Motor neuron (in vitro differentiated cells): Measurements from ENCODE around the gene LIN28A. TPM values are rescaled to one million over a fixed set of nuclear protein-coding genes. Genes with fewer than 3 reads are reported as not detected.

Source experiments
- ATAC-seq, 8 experiments: fragments of 200-7000 bp; cut with Tn5 transposase; replicated peaks in 6 of 8; 2 replicates each; pipeline ENCODE4 v1.8.0; 2021; ENCODE audit warnings: mild to moderate bottlenecking in 8 of 8, moderate library complexity in 8 of 8
- H3K27ac ChIP-seq, 2 donors: fragments of 250-450 bp; sonication (Bioruptor Pico); 2 replicates each; pipeline ENCODE4 v1.9.0; 2021; ENCODE audit warnings: antibody characterized with exemption in 2 of 2, mild to moderate bottlenecking in 2 of 2, moderate library complexity in 1 of 2
- H3K4me1 ChIP-seq, 2 donors: fragments of 250-450 bp; sonication (Bioruptor Pico); replicated peaks in 1 of 2; 2 replicates each; pipeline ENCODE4 v1.6.1; 2021; ENCODE audit warnings: antibody characterized with exemption in 2 of 2, mild to moderate bottlenecking in 2 of 2, moderate library complexity in 1 of 2
- H3K4me3 ChIP-seq, 5 donors: fragments of 250-450 bp; sonication (Bioruptor Pico); 2 replicates each; pipeline ENCODE4 v1.9.0; 2021; ENCODE audit warnings: antibody characterized with exemption in 5 of 5, mild to moderate bottlenecking in 5 of 5, moderate library complexity in 4 of 5
- WGBS, 10 experiments: fragments of 450-650 bp; shearing (Covaris generic); methylation state at CpG; one replicate each; pipeline ENCODE4 v1.0.0; 2022; 5-methylcytosine and 5-hydroxymethylcytosine counted together
- in situ Hi-C, 9 experiments: fragments of 400-800 bp; cut with MboI; loops; one replicate each; pipeline ENCODE4 v1.15.0; 2021; ENCODE audit warnings: low sequenced_read_pairs in 9 of 9, low pct_unique_long_range_greater_than_20kb in 2 of 9; ENCODE audit not compliant: unreplicated experiment in 9 of 9
- total RNA-seq, 8 experiments: library from RNA; unstranded; fragments of 300-600 nt; gene quantifications; 2 replicates each; pipeline versions ENCODE4 v1.2.3 to v1.2.4, GENCODE V29; 2022

The LIN28A gene
- total RNA-seq, 8 experiments from 2014 or later, result 0.14 to 66.0 (median 2.9) TPM

DNA sequence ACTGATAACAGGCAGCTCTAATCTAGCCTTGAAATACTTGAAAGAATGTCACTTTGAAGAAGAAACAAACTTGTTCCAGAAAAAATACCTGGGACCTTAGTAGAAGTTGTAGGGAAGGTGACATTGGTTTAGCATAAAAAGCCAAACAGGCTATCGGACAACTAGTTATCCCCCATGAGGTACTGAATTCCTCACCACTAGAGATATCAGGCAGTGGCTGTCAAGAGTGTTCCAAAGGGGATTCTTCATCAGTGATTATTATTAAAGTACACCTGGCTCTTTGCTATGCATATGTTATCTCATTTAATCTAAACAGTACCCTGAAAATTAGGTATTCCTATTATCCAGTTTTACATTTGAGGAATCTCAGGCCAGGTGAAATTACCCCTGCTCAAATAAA, 48.5 kb downstream of the LIN28A start:
- no peak for ATAC-seq

DNA sequence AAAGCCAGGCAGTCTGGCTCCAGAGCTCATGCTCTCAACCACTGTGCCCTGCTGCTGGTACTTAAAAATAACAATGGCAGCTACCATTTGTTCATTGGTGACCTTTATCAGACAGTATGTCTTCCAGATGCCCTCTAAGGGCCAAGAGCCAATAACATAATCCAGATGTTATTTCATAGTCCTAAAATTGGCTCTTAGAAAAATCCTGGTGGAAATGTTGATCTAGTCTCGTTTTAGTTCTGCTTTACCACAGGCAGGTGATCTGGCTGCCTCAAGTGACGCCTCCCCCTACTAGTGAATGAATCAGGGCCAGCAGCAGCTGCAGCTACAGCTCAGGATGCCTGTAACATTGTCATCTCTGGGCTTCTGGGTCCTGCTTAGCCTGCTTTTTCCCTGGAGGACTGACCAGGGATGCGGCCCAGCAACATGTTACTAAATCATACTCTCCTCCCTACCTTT, 49.0 kb downstream of the LIN28A start:
- Histone ChIP-seq H3K4me3 (no peak overlapping the region), H3K4me1 (no peaks in the 10 kb centered on the region), H3K27ac (no peak overlapping the region)
- in situ Hi-C loops, result no loop called here
- WGBS, 10 experiments, result 92 to 100% (median 100%) methylated on average over 1 to 3 of the region's 3 CpGs; no CpG with 5 or more reads in 5 of the 10 experiments
- ATAC-seq, result no peak

More for the DNA sequence above, 48.5 kb downstream of the LIN28A start:
- Histone ChIP-seq H3K4me1 (no peaks in the 10 kb centered on the region), H3K27ac (no peak overlapping the region), H3K4me3 (no peak overlapping the region)
- in situ Hi-C loops, result no loop called here
- 88 to 100% (median 100%) methylated on average over 1 of the region's 1 CpG; no CpG with 5 or more reads in 4 of the 10 experiments for WGBS, 10 experiments

DNA sequence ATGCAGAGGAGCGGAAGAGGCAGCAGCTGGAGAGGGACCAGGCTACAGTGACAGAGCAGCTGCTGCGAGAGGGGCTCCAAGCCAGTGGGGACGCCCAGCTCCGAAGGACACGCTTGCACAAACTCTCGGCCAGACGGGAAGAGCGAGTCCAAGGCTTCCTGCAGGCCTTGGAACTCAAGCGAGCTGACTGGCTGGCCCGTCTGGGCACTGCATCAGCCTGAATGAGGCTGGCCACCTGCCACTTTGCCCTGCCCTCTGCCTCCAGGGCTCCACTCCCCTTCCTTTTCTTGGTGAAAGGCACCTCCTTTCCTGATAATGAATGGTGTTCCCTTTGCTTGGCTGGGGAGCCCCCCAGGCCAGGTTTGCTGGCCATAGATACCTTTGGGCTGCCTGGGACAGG, 58.3 kb downstream of the LIN28A start:
- in situ Hi-C loops, result no loop called here
- peaks cover 14 to 16% of the 10 kb centered on the region in 2 donors for H3K4me1 ChIP-seq
- peak in 1 of 8 experiments; percentile 1 for ATAC-seq
- no peak overlapping the region for H3K4me3 ChIP-seq
- WGBS, 10 experiments, result 22 to 100% (median 80%) methylated on average over 1 to 5 of the region's 10 CpGs; no CpG with 5 or more reads in 5 of the 10 experiments
- H3K27ac ChIP-seq, result no peak overlapping the region

DNA sequence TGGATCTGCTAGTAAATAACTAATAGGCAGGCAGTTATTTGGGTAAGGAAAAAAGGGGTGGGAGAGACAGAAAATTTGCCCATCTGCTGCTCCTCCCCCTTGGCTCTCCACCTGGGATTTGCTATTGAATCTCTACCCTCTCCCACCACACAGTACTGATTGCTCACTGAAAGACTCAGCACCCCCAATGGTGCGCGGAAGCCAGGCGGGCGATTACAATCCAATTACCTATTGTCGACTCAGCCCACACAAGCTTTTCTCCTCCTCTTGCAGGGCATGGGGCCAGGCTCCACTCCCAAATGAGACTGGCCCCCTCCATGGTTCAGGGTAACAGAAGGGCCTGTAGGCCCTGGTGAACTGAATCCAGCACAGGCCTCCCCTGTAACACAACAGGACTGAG, 58.9 kb downstream of the LIN28A start:
- Histone ChIP-seq H3K4me1 (peaks cover 20 to 22% of the 10 kb centered on the region in 2 donors), H3K4me3 (no peak overlapping the region), H3K27ac (no peak overlapping the region)
- WGBS, 10 experiments, result 14 to 100% (median 77%) methylated on average over 1 to 5 of the region's 5 CpGs; no CpG with 5 or more reads in 4 of the 10 experiments
- ATAC-seq, result no peak
- in situ Hi-C loops, result no loop called here

DNA sequence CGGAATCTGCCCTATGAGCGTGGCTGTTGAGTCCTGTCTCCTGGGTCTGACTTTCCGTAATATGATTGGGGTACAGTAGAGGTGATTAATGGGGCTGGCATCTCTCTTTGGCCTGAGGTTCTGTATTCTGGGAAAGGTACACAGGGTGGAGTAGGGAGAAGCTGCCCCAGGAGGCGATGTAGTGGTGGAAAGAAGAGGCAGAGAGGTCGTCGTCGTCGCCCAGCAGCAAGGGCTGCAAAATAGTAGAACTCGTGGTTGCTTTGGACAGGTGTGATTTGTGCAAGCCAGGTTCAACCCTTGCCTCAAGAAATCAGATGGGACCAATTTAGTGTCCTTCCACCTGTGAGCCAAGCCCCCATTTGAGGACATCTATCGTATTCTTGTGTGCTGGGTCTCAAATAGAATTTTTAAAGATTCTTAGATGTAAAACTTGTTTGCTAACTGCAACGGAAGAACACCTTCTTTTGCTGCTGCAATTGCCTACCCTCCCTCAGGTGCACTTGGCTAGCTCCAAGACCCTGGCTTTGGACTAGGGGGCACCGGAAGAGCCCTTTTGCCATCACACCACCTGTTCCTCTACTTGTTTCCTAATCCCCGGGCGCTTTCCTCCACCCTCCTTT, 60.4 kb downstream of the LIN28A start:
- in situ Hi-C loops, result no loop called here
- H3K27ac ChIP-seq, result peak overlapping the region in 1 of 2 donors; percentile 98
- ATAC-seq, result no peak
- H3K4me1 ChIP-seq, result peaks cover 20 to 23% of the 10 kb centered on the region in 2 donors
- WGBS, 10 experiments, result 0 to 100% (median 31%) methylated on average over 1 to 14 of the region's 14 CpGs
- peak overlapping the region; percentile 68 to 96 (median 89) for H3K4me3 ChIP-seq

DNA sequence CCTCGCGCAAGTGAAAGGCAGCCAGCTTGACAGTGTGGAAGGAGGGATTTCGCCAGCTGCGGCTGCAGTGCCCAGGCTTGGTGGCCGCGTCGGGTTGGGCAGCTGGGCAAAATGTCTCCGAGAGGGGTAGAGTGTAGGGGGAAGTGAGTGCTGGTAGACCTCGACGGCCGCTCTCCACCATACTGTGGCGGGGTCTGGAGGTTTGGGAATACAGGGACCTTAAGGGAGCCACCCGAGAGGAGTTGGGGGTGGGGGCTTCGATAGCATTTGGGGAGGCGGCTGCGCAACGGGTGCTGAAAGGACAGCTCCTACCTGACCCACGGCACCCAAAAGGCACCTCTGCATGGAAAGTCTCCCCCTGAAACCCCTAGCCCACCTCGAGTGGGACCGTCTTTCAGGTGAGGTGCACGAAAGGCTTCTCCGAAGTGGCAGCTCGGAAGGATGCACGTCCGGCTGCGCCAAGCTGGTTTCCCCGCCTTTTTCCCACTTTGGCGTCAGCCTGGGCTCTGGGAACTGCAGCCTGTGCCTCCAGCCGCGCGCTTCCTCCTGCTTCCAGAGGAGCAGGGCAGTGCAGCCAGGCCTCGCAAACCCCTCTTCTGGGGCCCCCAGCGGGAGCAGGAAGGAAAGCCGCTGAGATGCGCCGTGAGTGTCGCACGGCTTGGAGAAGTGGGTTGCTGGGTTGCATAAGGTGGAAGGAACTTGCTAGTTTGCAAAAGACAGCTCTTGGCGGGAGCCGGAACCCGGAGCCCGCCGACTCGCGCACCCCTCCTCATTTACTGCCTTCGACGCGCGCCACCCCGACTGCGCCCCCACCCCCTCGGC, 61.1 kb downstream of the LIN28A start:
- peak; percentile 33 to 73 (median 70) for ATAC-seq
- Histone ChIP-seq H3K4me3 (peak overlapping the region; percentile 68 to 96 (median 89)), H3K4me1 (peaks cover 20 to 23% of the 10 kb centered on the region in 2 donors), H3K27ac (peak overlapping the region; percentile 1 to 98)
- in situ Hi-C loops, result no loop called here
- 0 to 1% (median 0%) methylated on average over 6 to 24 of the region's 52 CpGs; no CpG with 5 or more reads in 6 of the 10 experiments for WGBS, 10 experiments

DNA sequence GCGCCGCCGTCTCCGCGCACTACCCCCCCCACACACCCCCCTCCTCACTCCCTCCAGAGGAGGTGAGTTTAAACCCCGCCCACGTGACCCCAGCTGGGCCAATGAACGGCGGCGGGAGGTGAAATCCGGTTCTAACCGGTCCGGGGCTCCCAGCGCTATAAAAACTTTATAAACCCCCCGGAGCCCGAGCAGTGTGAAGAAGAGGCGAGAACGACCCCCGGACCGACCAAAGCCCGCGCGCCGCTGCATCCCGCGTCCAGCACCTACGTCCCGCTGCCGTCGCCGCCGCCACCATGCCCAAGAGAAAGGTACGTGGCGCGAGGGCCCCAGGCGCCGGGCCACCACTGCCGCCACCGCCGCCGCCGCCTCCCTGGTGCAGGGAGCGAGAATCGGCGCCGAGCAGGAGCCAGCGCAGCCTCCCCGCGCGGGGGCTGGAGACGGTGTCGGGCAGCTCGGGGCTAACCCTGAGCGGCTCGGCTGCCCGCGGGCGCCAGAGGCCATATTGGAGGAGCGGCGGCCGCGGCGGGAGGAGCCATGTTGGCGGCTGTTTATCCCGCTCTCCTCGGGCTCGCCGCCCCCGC, 61.8 kb downstream of the LIN28A start, which contains the start of gene HMGN2:
TSS of gene HMGN2 (plus strand) at position 121 of the 581 bp plus-strand sequence. CDS start at position 294, 173 bp downstream.
- Histone ChIP-seq H3K4me3 (peak within 1 kb of the TSS; percentile 68 to 96 (median 89)), H3K4me1 (peaks cover 20 to 23% of the 10 kb centered on the region in 2 donors), H3K27ac (peak within 1 kb of the TSS; percentile 95 to 98)
- in situ Hi-C loops, result no loop called here
- 0 to 1% (median 0%) methylated on average over 3 to 18 of the region's 69 CpGs; no CpG with 5 or more reads in 7 of the 10 experiments for WGBS, 10 experiments
- peak; percentile 60 to 77 (median 70) for ATAC-seq

DNA sequence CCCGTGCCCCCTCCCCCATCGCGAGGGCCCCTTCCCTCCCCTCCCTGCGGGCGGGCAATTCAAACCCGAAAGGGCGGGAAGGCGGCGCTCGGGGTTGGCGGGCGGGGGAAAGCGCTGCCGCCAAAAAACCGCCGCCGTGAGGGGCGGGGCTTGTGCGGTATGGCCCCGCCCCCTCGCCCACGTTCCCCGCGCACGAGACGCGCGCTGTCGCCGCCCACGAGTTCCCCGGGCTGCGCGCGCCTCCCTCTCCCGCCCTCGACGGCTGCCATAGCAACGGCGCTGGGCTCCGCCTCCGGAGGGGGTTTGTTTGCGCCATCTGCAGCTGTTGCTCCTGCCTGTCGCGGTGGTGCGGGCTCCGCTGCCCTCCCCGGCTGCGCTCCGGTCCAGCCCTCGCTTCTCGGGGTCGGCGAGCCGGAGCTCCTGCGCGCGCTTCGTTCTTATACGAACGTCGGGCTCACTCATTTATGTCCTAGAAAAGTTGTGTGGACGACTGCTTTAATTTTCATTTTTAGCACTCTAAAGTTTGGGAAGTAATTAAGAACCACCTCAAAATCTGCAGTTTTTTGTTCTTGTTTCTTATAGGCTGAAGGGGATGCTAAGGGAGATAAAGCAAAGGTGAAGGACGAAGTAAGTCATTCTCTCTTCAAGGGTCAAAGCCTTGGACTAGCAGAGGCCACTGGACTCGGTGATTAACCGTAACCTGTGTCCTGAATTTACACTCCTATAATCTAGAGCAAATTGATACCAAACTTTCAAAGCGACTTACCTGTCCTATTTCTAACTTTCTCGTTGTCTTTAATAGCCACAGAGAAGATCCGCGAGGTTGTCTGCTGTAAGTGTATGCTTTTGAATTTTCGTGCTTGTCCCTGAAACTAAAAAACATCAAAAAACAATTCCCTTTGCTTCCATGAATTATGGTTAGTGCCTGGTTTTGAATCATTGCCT, 62.6 kb downstream of the LIN28A start:
- ATAC-seq, result peak; percentile 61 to 72 (median 68)
- Histone ChIP-seq H3K4me3 (peak overlapping the region; percentile 68 to 96 (median 89)), H3K27ac (peak overlapping the region; percentile 95 to 98), H3K4me1 (peaks cover 20 to 23% of the 10 kb centered on the region in 2 donors)
- 3 to 48% (median 17%) methylated on average over 6 to 27 of the region's 71 CpGs for WGBS, 10 experiments
- in situ Hi-C loops, result no loop called here

DNA sequence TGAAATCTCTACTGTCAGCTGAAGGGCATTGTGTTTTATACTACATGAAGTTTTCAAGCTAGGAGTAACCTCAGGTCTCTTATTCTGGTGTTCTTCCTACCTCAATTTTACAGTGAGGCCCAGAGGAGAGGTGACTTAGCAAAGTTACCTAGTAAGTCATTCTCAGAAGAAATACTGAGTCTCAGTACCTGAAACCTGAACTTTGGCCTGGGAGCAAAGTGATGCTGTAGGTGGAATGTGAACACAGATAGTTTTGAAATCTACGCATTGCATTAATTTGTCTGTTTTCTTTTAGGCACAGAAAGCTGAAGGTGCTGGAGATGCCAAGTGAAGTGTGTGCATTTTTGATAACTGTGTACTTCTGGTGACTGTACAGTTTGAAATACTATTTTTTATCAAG, 64.2 kb downstream of the LIN28A start:
- in situ Hi-C loops, result no loop called here
- no peak overlapping the region for H3K4me3 ChIP-seq
- 100% methylated on average over 1 of the region's 1 CpG; no CpG with 5 or more reads in 4 of the 10 experiments for WGBS, 10 experiments

DNA sequence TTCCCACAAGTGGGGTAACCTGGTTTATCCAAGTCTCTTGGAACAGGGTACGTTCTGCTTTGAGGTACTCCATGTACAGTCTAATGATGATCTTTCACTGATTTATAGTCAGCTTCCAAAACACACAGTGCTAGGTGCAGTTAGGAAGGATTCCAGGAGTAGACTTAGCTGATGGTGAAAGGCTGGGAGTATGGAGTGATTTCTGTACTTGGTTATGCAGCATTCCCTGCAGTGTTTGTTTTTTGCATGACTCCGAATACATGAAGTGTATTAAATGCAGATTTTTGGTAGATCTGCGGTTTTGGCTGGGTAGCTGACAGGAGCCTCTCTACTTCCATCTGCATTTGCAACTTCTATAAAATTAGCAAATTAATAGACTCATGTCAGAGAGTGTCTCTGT, 65.4 kb downstream of the LIN28A start:
- ATAC-seq, result peak in 2 of 8 experiments; percentile 2
- Histone ChIP-seq H3K4me3 (no peak overlapping the region), H3K4me1 (peaks cover 14 to 17% of the 10 kb centered on the region in 2 donors), H3K27ac (no peak overlapping the region)
- in situ Hi-C loops, result no loop called here
- 28 to 100% (median 97%) methylated on average over 1 to 3 of the region's 3 CpGs; no CpG with 5 or more reads in 3 of the 10 experiments for WGBS, 10 experiments

More for the DNA sequence above, 64.2 kb downstream of the LIN28A start:
- no peak for ATAC-seq
- Histone ChIP-seq H3K4me1 (peaks cover 20 to 23% of the 10 kb centered on the region in 2 donors), H3K27ac (no peak overlapping the region)

DNA sequence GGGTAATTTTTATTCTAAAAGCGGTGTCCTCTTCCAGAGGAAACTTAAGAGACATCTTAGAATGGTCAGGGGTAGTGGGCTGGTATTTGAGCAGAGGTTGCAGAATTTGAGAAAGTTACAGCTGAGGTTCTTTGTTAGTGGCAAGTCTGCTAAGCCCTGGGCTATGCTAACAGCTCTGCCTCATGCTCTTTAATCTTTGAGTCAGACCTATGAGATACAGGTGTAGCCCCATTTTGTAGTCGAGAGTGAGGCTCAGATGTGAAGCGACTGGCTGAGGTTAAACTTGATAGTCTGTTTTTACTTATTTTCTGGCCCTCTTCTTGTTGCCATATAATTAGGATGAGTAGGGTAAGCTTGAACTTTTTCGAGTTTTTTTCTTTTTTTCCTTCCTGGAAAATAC, 66.3 kb downstream of the LIN28A start:
- ATAC-seq, result no peak
- peaks cover 11 to 13% of the 10 kb centered on the region in 2 donors for H3K4me1 ChIP-seq
- no peak overlapping the region for H3K27ac ChIP-seq
- 10 to 100% (median 90%) methylated on average over 1 to 4 of the region's 4 CpGs for WGBS, 10 experiments
- no peak overlapping the region for H3K4me3 ChIP-seq
- in situ Hi-C loops, result no loop called here
